GM18519 (cell line): ENCODE data around the gene MBTPS2.
A peak's percentile ranks its signal among the peaks of the same experiment; 100 is the strongest.
"Not testable (repeated sequence)": the region's sequence is repeated elsewhere in the genome, so short reads cannot be mapped to it uniquely, and the experiment has no call there.

ENCODE experiments used
- ATAC-seq: cut with Tn5 transposase; IDR thresholded peaks from one replicate; pipeline ENCODE4 v1.9.1; 2021; ENCODE audit warnings: mild to moderate bottlenecking, moderate library complexity; ENCODE audit not compliant: unreplicated experiment, low FRiP score

The MBTPS2 gene

DNA sequence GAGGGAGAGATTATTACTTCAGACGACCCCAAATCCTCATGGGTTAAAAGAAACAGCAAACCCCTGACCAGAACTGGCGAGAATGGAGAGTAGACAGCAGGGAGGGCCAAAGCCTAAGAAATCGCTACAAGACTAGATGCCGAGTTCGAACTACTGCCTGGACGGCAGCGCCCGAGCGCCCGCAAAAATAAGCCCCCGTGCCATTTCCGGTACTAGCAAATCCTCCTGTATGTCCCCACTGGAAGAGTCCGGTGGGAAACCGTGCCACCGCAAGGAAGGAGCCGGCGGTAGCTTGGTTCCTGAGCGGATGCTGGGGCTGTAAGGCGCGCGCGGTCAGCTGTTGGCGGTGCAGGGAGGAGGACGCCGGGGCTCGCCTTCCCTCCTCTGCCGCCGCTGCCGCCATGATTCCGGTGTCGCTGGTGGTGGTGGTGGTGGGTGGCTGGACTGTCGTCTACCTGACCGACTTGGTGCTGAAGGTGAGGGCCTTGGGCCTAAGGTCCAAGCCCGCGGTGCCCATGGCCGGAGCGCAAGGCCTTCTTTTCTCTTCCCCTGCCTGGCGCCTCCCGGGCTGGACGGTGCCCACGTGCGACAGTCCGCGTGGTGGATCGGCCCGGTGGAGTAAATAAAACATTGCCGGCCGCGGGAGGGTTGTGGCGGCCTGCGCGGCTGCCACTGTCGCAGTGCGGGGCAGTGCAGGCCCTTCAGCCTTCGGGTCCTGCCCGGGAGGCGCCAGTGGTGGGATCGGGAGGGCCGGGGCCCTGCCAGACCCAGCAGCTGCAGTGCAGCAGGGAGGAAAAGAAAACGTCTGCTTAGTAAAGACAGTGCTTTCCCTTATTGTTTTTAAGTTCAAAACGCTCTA, at the start of gene MBTPS2:
TSS of gene MBTPS2 (plus strand) at position 284 of the 859 bp plus-strand sequence. CDS start at position 402, 118 bp downstream.
- ATAC-seq = peak; percentile 63

DNA sequence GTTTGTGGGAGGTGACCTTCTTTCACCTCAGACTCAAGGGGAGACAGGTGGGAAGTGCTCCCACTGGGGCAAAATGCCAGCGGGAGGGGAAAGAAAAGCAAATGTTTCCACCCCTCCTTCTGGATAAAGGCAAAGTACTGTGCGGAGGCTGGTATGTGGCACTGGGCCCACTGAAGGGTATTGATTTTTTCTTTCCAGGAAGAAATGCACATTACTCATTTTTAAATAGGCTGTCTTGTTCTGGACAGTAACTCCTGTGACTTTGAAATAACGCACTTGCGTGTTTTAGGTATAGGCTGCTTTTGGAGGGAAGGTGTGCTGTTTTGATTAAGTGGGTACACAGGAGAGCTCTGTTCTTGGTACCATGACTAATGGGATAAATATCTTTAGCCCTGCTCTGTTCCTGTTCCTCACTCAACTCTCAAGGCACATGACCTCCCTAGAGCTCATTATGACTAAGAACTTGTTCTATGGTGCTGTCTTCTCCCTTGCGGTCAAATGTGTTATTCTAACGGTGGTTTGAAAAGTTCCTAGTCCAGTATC, 40.7 kb upstream of the MBTPS2 start:
- ATAC-seq = peak; percentile 91

DNA sequence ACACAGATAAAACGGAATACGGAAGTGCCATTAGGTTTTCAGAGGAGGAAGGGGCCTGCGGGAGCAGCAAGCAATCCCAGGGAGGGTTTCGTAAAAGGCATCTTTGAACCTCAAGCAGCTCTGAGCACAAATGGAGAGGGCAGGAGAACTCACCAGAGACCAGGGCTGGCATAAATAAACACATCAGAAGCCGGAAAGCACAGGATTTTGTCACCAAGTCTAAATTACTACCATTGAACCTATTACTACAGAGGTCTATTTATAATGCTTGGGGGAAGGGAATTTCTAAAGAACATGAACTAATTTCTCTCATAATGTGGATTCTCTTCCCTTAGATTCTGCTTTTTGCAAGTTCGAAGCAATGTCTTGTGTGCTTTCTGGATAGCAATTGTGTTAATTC, 39.6 kb upstream of the MBTPS2 start:
- no peak for ATAC-seq

DNA sequence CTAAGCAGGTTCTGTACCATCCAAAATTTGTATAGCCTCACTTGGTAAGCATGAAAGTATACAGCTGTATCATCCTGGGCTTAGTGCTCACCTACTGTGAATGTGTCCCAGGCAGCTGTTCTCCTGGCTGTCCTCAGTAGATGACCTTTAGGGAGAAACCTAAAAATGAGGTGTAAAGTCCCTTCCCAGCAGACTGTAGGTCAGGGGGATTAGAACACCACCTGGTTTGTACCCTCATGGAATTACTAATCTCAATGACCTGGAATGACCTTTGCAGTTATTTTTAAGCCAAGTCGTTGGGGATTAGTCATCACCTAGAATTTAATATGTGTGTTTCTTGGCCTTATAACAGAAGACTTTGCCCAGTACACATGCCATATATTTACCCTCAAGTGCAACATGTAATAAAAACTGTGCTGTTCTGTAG, 39.1 kb upstream of the MBTPS2 start:
- no peak for ATAC-seq

DNA sequence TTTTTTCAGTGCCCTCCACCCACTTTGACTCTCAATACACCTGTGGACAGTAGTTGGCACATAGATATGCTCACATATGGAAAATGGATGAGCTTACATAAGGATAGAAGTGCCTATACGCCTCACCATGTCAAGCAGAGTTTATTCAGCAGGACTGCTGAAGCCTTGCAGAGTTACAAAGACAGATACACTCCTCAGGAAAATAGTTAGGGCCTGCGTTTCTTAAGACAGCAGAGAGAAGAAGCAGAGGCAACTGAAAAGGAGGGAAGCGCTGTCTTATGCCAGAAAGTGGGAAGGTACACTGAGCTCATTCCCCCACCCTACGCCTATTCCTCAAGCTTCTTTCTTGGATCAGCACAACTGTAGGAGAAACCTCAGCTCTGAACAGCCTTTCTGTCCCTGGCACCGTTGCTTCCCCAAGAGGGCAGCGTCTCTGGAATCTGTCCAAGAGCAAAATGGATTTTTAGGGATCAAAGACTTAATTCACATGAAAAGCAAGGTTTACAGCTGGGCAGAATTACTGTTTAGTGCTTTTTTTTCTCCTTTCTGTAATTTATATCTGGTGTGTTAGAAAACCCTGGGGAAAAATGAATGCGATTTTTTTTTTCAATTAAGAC, 37.3 kb upstream of the MBTPS2 start:
- ATAC-seq = no peak

DNA sequence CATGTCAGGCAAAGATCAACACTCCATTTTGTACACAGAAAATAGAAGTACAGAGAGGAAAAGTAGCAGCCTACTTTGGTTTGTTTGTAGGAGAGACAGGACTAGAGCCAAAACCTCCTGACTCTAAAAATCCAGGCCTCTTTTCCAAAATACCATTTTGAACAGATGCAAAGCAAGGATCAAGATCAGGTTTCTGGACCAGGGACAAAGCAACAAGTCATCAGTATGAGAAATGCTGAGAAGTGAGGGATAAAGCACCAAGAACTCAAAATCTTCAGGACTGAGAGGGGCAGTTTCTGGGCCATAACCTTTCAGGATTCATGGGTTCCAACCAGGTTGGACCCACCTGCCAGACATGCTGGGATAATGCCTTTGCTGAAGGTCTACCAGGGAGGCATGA, 36.6 kb upstream of the MBTPS2 start:
- ATAC-seq = no peak

DNA sequence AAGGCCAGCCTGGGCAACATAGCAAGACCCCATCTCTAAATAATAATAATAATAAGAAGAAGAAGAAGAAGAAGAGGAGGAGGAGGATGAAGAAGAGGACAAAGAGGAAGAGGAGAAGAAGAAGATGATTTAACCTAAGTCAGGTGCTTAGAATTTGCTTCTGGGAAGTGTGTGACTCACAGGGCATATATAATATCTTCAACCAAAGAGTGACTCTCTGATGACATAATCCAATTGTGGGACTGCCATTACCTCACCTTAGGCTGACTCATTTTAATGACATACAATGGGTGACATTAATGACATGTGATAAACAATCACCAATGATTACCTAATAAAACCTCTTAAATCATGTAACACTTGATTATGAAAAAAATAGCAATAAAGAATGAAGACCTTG, 32.7 kb upstream of the MBTPS2 start:
- no peak for ATAC-seq

DNA sequence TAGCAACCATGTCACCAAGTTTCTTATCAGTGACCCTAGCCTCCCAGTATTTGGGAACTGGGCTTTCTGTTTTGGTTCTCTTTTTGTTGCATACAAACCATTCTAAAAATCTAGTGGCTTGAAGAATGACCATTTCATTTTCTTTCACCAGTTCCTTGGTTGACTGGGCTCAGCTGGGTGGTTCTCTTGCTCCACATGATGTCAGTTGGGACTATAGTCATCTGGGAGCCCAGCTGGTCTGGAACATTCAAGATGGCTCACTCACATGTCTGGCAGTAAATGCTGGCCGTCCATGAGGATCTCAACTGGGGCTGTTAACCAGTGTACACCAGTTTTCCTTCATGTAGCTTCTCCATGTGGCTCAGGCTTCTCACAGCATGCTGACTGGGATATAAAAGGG, 27.6 kb upstream of the MBTPS2 start:
- no peak for ATAC-seq

DNA sequence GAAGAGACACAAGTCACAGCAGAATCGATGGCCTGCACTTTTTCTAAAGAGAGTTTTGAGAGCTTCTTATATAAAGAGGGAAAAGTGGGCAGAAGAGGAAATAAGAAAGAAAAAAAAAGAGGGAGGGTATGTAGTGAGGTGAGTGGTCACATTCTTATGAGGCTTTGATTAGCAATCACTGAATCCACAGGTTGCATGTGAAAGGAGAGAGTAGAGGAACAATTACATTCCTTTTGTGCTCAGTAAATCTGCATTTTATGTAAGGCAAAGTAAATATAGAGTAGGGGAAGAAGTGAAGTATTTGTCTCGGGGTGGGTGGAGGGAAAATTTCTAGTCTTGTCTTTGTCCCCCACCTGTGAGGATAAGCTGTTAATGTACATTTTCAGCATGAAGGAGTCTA, 26.8 kb upstream of the MBTPS2 start:
- no peak for ATAC-seq

DNA sequence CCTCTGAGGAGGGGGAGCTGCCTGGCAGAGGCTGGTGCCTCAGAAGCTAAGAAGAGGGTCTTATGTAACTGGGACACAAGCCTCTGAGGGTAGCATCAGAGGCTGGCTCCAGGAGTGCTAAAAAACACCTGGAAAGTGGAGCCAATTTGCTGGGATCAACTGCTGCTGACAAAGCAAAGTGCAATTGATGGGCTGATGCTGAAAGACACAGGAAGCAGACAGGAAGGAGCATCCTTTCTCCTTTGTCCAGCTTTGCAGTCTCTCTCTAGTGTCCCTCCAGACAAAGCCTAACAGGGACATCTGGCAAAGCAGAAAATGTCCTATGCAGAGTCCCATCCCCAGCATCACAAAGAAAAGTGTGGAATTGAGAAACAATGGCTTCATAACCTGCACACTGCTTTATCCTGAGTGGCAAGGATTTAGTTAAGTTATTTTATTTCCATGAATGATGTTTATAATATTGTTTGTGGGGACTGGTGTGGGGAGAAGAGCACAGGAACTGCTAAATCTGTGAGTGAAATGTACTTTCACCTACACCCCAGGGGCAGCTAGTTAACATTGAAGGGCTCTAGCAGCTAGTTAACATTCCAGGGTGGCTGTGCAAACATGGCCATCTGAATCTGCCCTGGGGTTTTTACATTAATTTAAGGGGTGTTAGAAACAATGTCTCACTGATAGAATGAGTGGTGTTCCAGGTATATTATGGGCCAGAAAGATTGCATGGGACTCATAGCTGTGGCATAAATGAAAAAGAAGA, 25.6 kb upstream of the MBTPS2 start:
- no peak for ATAC-seq

DNA sequence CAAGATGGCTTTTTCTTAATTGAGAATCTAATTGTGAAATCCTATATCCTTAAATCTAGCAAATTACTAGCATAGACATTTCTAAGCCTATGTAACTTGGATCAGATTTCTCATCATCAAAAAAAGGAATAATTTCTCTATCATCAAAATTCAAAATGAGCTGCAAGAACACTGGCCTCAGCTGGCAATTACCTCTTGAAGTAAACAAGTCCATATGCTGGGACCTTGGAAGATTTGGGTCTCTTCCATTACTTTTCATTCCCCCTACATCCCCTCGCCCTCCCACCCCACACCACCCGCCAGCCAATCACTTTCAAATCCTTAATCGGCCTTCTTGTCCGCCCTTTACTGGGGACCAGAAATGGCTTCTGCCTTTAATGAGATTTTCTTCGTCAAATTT, 23.3 kb upstream of the MBTPS2 start:
- no peak for ATAC-seq

DNA sequence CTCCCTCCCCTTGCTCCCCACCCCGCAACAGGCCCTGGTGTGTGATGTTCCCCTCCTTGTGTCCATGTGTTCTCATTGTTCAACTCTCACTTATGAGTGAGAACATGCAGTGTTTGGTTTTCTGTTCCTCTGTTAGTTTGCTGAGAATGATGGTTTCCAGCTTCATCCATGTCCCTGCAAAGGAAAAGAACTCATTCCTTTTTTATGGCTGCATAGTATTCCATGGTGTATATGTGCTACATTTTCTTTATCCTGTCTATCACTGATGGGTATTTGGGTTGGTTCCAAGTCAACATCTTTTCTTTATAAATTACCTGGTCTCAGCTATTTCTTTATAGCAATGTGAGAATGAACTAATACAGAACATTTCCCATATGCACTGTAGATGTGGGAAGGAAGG, 19.2 kb upstream of the MBTPS2 start:
- not testable (repeated sequence) for ATAC-seq

DNA sequence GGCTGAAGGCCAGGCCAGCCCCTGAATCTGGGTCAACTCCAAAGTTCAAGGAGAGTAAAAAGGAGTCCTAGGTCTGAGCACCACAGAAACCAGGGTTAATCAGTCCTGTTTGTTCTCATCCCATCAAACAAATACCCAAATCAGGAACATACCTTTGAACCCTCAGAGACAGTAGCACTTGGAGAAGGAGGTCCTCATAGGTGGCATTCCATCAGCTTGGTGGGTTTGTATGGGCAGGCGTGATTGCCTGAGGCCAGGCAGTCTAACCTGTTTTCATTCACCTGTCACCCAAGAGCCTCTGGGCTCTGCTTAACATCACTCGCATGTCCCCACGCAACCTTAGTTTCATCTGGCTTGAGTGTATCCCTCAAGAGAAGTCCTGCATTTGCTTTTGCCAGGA, 17.5 kb upstream of the MBTPS2 start:
- ATAC-seq = no peak

DNA sequence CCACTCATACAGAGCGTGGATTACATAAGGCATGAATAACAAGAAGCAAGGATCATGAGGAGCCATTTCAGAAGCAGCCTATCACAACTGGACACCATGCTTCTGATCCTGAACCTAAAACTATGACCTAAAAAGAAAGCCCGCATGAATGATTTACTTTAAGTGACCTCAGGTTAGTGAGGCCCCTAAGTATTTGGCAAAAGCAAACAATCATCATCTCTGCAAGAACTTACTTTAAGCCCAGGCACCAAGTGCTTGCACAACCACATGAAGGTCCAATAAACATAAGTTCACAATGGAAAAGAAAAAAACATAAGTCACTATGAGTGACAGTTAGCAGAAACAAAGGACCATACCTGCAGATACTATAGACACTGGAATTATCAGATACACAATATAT, 7.9 kb upstream of the MBTPS2 start:
- no peak for ATAC-seq

DNA sequence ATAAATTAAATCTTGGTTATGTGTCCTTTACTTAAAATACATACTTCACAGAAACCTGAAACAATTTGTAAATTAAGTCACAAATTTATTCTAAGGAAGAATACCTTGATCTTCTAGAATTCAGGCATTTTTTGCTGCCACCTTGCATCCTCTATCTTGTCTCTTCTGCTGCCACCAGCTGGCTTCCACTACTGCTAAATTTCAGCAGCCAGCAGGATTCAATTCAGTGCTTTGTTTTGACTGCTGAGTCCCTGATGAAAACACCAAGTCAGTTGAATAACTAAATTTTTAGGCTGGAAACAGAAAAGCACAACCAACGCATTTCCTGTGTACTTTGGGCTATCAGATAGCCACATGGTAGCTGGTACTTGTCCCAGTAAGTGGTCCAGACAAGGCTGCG, 2.4 kb upstream of the MBTPS2 start:
- ATAC-seq = no peak

DNA sequence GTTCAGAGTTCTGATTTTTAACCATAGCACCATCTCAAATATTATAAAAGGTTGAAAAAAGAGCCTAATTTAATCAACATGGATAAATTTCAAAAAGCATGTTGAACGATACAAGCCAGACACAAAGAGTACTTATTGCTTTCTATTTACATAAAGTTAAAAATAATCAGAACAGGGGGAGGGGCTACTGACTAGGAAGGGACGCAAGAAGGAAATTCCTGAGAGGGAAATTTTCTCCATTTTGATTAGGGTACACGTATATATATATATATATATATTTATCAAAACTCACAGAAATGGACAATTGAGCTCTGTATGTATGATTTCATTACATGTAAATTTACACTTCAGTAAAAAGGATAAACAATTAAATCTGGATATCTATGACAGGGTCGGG, 482 bp upstream of the MBTPS2 start:
- peak; percentile 7 for ATAC-seq

DNA sequence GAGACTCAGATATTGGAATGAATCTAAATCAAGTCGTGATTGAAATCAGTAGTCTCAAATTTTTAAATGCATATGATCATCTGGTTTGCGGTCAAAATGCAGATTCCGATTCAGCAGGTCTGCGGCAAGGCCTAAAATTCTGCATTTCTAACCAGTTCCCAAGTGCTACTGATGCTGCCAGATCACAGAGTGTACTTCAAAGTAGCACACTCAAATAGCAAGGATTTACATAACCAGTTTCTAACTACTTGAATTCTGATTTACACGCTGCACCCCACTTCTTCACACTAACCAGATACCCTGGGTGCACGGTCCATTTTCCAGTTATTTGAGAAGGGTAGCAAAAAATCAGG, 752 bp downstream of the MBTPS2 start:
- no peak for ATAC-seq

DNA sequence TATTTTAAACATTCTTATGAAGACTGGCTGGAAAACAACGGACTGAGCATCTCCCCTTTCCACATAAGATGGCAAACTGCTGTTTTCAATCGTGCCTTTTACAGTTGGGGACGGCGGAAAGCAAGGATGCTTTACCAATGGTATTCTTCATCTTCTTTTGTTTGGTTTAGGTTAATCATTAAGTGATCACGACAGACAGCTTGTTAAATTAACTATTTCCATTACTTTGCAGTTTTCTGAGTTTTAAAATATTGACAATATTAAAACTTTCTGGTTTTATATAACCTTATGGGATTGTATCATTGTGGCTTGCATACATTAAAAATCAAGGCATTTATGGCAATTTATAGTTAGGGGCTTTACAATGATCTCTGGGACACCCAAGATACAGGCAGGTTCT, 3.8 kb downstream of the MBTPS2 start:
- no peak for ATAC-seq

DNA sequence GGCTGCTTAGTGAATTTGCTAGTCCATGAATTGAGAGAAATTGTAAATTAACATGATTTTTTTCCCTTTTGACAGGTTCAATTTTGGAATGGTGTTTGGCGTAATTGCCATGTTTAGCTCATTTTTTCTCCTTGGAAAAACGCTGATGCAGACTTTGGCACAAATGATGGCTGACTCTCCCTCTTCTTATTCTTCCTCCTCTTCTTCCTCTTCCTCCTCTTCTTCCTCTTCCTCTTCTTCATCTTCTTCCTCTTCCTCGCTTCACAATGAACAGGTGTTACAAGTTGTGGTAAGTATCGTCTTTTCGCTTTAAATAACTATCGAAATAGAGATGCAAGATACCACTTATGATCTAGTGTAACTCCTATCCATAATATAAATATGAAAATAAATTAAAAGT, 5.7 kb downstream of the MBTPS2 start:
- no peak for ATAC-seq

DNA sequence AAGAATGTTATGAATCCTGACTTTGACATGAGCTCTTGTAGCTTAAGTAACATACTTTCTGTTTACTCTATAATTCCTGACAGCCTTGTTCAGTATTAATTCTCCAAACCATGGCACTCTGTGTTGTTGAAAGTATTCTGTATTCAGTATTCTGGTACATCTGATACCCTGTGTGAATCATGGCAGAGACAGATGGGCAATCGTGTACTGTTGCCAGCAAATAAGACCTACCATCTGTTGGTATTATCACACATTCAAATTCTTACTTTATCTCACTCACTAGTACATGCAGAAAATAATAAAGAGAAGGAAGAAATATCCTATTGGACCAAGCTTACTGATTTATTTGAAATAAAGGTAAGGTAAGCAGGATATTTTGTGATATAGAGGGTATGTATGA, 7.9 kb downstream of the MBTPS2 start:
- ATAC-seq = no peak

DNA sequence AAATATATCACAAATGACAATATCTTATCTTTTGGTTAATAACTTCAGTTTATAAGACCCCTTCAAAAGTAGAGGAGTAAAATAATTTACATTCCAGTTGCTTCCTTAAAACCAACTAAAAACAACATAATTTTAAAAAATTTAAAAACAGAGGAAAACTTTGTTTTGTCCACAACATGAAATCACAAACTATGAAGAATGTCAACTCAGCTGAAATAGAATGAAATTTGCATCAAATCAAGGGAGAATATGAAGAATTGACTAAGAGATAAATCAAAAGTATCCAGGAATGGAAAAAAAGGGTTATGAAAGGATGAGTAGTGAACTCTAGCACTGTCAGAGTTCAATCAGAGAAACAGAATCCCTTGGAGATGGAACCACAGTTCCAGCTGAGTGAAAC, 14.2 kb downstream of the MBTPS2 start:
- ATAC-seq = no peak
